WI38 (cell line): Measurements from ENCODE around the gene LMAN2.
"Not testable (repeated sequence)": the region's sequence is repeated elsewhere in the genome, so short reads cannot be mapped to it uniquely, and the experiment has no call there.

ENCODE experiments used
- H3K4me3 ChIP-seq: 2 replicates; pipeline ENCODE4 v1.5.1; 2011; ENCODE audit warnings: low read depth, mild to moderate bottlenecking, control low read depth, low read length
- CTCF ChIP-seq: IDR thresholded peaks from 2 replicates; pipeline ENCODE4 v1.5.1; 2012; ENCODE audit warnings: low read depth, mild to moderate bottlenecking, control low read depth, low read length

LMAN2 gene

DNA sequence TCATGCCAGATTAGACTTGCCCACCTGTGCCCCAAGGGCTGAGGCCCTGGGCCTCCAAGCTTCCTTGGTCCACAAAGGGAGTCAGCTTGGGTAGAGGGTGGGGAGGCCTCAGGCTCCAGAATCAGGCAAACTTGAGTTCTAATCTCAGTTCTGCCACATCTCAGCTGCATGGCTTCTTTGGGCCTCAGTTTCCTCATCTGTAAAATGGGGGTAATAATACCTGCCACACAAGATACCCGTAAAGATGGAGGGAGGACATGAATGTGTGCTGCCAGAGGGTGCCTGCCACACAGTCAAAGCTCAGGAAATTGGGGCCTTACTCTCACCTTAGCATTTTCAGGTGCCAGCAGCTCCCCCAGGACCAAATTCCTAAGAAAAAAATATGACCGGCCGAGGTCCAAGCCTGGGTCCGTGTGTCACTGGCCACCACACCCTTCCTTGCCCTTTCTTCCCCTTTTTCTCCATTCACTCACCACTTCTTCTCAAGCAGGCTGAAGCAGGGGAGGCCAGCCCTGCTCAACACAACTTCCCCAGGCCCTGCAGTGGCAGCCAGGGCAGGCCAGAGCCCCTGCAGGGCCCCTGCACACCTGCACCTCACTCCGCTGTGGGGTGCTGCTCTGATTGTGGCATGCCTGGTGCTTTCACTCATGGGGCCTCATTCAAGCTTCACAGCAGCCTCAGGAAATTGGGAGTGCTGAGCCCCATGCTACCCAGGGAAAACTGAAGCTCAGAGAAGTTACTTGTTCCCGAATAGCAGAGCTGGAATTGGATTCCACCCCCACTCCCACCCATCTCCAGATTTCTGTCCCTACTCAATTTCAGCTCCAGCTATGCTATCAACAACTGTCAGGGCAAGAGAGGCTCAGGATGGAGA is 10.2 kb upstream of the LMAN2 start:
- no peak for TF ChIP-seq CTCF
- H3K4me3 ChIP-seq, result no peak overlapping the region

DNA sequence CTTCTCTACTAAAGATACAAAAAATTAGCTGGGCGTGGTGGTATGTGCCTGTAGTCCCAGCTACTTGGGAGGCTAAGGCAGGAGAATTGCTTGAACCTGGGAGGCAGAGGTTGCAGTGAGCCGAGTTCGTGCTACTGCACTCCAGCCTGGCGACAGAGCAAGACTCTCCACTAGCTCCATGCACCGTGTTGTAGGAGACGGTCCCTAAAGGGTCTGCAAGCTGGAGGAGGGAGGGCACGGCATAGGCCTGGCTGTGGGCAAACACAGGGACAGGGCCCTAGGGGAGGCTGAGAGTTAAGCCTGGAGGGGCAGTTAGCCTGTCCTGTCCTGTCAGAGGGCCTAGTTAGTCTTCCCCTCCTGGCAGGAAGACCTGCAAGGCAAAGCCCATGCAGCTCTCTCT is 9.3 kb upstream of the LMAN2 start:
- H3K4me3 ChIP-seq, result not testable (repeated sequence)

GRCh38 chr5:177359860-177360259 is 8.4 kb upstream of the LMAN2 start:
- H3K4me3 ChIP-seq, result no peak overlapping the region

DNA sequence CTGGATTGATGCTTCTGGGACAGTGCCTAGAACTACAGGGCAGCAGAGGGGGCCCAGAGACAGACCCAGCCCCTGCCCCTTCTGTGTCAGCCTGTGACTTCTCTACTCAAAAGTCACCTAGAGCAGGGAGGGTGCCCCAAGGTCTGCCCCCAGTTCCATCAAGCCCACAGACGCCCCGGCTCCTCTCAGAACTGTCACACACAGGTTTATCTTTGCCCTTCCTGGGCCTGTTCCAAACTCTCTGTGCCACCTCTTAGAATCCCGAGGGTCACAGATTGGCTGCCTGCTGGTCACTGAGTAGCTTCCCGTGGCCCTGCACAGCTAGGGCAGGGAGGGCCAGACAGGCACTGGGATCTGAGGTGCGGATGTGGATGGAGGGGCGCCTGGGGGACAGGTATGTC is 8.0 kb upstream of the LMAN2 start:
- no peak for TF ChIP-seq CTCF
- no peak overlapping the region for H3K4me3 ChIP-seq

More at GRCh38 chr5:177359860-177360259, 8.4 kb upstream of the LMAN2 start:
- TF ChIP-seq CTCF, result no peak

GRCh38 chr5:177358370-177358819 is 6.9 kb upstream of the LMAN2 start:
- H3K4me3 ChIP-seq, result no peak overlapping the region
- TF ChIP-seq CTCF, result no peak

DNA sequence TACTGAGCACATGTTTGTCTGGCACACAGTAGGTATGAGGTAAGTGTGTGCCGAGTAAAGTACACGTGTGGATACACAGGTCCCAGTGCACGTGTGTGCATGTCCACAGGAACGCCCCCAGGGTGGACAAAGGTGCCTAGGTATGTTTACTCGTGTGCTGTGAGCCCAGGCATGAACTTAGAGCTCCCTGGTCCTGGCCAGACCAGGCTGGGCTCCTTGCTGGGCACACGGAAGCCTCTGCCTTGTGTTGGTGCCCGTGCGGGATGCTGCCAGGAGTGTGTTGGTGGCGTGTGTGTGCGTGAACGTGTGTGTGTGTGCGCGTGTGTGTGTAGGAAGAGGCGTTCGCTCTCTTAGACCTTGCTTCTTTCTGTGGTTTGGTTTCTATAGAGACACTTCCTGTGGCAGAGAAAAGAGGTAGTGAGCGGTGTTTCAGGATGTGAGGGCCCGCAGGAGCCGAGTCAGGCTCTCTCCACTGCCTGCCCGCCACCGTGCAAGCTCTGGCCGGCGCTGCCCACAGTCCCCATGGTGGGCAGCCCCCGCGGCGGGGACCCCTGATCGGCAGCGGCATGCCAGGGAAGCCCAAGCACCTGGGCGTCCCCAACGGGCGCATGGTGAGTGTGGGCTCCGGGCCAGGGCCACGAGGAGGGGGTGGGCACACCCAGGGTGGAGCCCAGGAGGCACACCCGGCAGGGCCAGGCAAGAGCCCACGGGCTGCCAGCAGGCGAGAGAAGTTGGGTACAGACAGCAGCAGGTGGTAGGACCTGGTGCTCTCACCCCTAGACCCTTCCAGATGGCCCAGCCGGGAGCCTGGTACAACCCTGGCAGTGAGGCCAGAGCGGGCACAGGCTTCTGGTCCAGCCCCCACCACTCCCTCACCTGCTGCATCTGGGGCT is 6.2 kb upstream of the LMAN2 start, which contains the start of gene RGS14:
RGS14 (plus strand) TSS at position 466 of the 893 bp plus-strand sequence; CDS start at position 567, 101 bp downstream.
- no peak for TF ChIP-seq CTCF
- no peak within 1 kb of the TSS for H3K4me3 ChIP-seq

DNA sequence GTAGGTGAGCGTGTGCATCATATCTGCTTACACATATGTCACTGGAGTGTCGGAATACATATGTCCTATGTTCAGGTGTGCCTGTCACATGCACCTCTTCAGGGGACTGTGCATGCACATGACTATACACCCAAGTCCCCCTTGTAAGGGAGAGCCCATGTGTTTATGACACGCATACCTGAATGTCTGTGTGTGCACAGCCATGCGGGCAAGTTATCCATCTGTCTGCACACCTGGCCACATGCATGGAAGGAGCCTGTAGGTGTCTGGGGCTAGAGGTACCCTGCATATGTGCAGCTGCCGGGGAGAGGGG is 5.6 kb upstream of the LMAN2 start:
- H3K4me3 ChIP-seq, result no peak overlapping the region
- TF ChIP-seq CTCF, result no peak
